SKM-1 treated with dmso at 0.1 percent for 144 hours (cell line): ENCODE measurements around the gene GDF2.

ENCODE experiments used
- DNase-seq: peaks from one replicate; lab custom pipeline; 2025; ENCODE audit not compliant: unreplicated experiment; lab: John Stamatoyannopoulos, UW

GDF2 gene

GRCh38 chr10:47311193-47311931 lies 10.9 kb upstream of the GDF2 start:
- no peak for DNase-seq

- DNase-seq: peak; percentile 75
Observed at GRCh38 chr10:47311932-47312662, 10.2 kb upstream of the GDF2 start.

GRCh38 chr10:47312663-47312995 lies 9.6 kb upstream of the GDF2 start:
- no peak for DNase-seq

GRCh38 chr10:47314416-47314970 lies 7.8 kb upstream of the GDF2 start:
- DNase-seq: no peak

- no peak for DNase-seq
Observed at GRCh38 chr10:47315421-47315820, 6.8 kb upstream of the GDF2 start.

- no peak for DNase-seq
Observed at GRCh38 chr10:47316131-47316530, 6.1 kb upstream of the GDF2 start.

GRCh38 chr10:47317251-47317650 lies 5.0 kb upstream of the GDF2 start:
- no peak for DNase-seq

- DNase-seq: no peak
Observed at GRCh38 chr10:47318706-47319105, 3.5 kb upstream of the GDF2 start.

GRCh38 chr10:47319784-47320183 lies 2.5 kb upstream of the GDF2 start:
- DNase-seq: no peak

GRCh38 chr10:47320812-47321211 lies 1.4 kb upstream of the GDF2 start:
- DNase-seq: no peak

- DNase-seq: no peak
Observed at GRCh38 chr10:47321521-47322195, 596 bp upstream of the GDF2 start.

GRCh38 chr10:47323087-47323486 lies 833 bp downstream of the GDF2 start:
- DNase-seq: no peak

GRCh38 chr10:47323636-47324296 lies 1.5 kb downstream of the GDF2 start:
- no peak for DNase-seq

- DNase-seq: no peak
Observed at GRCh38 chr10:47325303-47326291, 3.3 kb downstream of the GDF2 start.

- DNase-seq: no peak
Observed at GRCh38 chr10:47326306-47326926, 4.2 kb downstream of the GDF2 start.

- no peak for DNase-seq
Observed at GRCh38 chr10:47326927-47327330, 4.7 kb downstream of the GDF2 start.

GRCh38 chr10:47329855-47330254 lies 7.6 kb downstream of the GDF2 start:
- DNase-seq: no peak

GRCh38 chr10:47330366-47330765 lies 8.1 kb downstream of the GDF2 start:
- no peak for DNase-seq

GRCh38 chr10:47330804-47331203 lies 8.6 kb downstream of the GDF2 start:
- no peak for DNase-seq

- DNase-seq: no peak
Observed at GRCh38 chr10:47331491-47331890, 9.2 kb downstream of the GDF2 start.
